HG02571 (cell line): ENCODE results near the gene CD28.
"Not testable (repeated sequence)": the region's sequence is repeated elsewhere in the genome, so short reads cannot be mapped to it uniquely, and the experiment has no call there.

Experiments used
- ATAC-seq: cut with Tn5 transposase; IDR thresholded peaks from one replicate; pipeline ENCODE4 v1.9.1; 2021; ENCODE audit warnings: mild to moderate bottlenecking, moderate library complexity; ENCODE audit not compliant: unreplicated experiment

The CD28 gene

DNA sequence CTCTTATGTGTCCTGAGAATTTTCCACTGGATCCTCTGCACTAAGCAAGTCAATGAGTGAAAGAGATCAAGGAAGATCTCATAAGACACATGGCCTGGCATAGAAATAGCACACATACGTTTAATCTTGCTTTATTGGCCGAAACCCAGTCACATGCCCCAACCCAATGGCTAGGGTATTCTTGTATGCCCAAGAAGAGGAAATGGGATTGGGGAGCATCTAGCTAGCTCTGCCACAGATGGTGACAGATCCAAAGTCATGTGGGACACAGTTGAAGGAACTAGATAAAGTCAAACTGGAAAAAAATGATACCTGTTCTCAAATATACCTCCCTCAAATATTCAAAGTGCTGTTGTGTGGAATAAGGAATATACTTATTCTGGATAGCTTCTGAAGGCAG is 74.7 kb downstream of the CD28 start:
- no peak for ATAC-seq

DNA sequence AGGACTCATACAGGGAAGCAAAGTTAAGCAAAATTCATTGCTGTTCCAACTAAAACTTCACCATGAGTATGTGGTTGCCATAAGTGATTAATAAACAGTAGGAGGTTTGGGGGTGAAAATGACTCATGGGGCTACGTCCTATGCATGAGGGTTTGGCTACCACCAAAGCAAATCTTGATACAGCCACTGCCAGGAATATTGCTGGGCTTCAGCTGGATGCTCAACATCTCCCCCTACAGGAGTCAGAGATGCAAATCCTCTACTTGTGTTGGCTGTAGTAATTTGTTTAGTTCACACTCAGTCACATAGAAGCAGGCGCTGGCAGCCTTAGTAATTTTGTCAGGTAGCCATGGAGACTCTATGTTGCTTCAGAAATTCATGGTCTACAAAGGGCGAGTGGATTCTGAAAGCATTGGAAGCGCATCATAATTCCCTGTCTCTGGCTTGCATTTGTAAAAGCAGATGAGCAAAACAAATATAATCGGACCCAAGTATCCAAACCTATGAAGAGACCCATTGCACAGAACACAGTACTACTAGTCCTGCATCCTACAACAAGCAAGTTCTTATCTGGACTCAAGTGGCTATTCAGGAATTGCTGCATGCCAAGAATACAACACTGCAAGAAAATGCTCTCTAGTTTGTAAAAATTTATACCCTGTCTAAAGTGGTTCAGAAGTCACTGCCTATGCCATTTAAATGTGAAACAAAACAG is 76.0 kb downstream of the CD28 start:
- no peak for ATAC-seq

DNA sequence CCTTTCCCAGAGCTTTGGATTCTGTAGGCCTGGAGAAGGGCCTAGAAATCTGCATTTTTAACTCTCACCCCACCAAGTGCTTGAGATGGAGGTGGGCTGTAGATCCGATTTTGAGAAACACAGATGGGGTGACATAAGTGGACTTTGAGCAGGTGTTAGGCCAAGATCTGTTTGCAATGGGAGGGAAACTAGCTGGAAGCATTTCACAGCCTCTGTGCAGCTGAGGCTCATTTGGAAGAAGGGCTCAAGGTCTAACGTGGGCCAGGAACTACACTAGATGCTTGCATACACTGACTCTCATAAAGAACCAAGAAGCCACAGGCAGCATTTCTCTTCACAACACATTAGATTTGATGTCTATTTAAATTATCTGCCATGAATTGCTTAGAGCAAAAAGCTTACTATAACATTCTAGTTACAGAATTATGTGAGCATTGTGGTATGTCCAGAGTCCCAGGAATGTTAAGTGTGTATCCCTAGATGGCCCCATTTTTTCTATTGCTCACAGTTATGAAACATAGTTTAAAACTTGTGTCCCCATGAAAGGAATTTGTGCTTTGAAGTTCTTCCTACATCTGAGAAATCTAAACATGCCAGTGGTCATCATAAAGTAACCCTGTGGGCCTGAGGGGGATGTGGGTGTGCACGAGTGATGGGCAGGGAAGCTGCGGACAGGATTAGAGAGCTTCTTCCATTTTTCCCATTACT is 77.2 kb downstream of the CD28 start:
- no peak for ATAC-seq

DNA sequence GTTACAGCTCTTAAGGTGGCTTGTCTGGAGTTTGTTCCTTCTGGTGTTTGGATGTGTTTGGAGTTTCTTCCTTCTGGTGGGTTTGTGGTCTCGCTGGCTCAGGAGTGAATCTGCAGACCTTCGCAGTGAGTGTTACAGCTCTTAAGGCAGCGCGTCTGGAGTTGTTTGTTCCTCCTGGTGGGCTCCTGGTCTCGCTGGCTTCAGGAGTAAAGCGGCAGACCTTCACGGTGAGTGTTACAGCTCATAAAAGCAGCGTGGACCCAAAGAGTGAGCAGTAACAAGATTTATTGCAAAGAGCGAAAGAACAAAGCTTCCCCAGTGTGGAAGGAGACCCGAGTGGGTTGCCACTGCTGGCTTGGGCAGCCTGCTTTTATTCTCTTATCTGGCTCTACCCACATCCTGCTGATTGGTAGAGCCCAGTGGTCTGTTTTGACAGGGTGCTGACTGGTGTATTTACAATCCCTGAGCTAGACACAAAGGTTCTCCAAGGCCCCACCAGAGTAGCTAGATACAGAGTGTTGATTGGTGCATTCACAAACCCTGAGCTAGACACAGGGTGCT is 78.4 kb downstream of the CD28 start:
- ATAC-seq, result not testable (repeated sequence)

DNA sequence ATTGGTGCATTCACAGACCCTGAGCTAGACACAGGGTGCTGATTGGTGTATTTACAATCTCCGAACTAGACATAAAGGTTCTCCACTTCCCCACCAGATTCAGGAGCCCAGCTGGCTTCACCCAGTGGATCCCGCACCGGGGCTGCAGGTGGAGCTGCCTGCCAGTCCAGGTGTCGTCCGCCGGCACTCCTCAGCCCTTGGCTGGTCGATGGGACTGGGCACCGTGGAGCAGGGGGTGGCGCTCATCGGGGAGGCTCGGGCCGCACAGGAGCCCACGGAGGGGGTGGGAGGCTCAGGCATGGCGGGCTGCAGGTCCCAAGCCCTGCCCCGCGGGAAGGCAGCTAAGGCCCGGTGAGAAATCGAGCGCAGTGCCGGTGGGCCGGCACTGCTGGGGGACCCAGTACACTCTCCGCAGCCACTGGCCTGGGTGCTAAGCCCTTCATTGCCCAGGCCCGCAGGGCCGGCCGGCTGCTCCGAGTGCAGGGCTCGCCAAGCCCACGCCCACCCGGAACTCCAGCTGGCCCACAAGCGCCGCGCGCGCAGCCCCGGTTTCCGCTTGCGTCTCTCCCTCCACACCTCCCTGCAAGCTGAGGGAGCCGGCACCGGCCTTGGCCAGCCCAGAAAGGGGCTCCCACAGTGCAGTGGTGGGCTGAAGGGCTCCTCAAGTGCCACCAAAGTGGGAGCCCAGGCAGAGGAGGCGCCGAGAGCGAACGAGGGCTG is 79.1 kb downstream of the CD28 start:
- ATAC-seq, result not testable (repeated sequence)

DNA sequence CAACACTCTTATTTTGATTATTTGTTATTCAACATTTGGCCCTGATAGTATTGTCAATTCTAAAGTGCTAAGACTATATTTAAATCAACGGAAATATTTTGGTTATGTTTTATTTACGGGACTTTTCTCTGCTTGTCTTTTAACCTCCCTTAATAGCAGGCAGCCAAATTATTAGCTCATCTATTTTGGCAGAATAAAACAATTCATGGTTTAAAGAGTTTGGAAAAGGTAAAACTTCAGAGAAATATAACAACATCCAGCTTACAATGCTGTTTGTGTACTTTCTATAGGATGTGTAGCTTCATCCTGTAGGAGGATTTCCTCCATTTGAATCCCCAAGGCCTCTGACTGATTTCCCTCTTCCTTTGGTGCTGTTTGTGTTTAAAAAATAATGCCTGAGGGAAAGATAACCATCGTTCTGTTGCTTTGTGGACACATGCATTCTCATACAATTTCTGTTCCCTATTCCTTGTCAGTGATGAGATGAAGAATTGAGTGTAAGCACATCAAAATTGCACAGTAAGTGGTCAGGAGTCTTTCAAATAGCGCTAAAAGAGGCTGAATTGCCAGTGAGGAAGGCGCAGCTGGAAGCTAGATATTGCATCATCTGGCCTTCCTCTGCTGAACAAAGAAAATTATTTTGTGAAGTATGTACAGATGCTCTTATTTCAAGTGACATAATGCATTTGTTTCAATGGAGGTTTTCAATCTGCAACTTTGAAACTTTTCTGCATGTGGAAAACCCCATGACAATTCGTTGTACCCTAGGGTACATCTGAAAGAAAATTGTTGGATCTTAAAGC is 80.3 kb downstream of the CD28 start:
- ATAC-seq, result no peak

DNA sequence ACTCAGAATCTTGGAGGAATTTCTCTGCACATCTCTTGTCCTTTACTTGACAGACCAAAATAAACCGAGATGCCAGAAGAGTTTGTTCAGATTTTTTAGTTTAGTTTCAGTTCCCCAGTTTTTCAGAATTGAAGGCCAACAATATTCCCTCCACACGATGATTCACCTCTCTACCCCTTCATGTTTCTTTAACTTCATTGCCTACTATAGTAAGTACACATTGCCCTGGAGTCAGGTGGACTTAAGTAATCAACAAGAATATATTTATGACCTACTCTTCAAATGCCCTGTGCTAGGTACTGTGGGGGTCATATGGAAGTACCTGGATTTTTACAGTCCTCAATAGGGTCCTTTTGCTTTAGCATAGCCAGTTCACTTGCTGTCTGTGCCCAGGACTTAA is 81.5 kb downstream of the CD28 start:
- ATAC-seq, result no peak
